Fibroblast of lung (primary cell): Measurements from ENCODE around the gene PPP1R9B. TPM values are rescaled to one million over a fixed set of nuclear protein-coding genes. Genes with fewer than 3 reads are reported as not detected.

Experiments
- DNase-seq, 2 donors: peaks; one replicate each; pipeline versions ENCODE4 v3.0.0 to v3.0.0-alpha.2; 2010; ENCODE audit warnings: low read depth in 2 of 2
- H2AFZ ChIP-seq: 2 replicates; pipeline ENCODE4 v1.5.1; 2012; ENCODE audit warnings: low read length, control low read depth, inconsistent platforms
- H3K27ac ChIP-seq: 2 replicates; pipeline ENCODE4 v1.5.1; 2011; ENCODE audit warnings: low read length, control low read depth; ENCODE audit not compliant: insufficient read depth
- H3K27me3 ChIP-seq: 2 replicates; pipeline ENCODE4 v1.5.1; 2011; ENCODE audit warnings: mild to moderate bottlenecking, low read length; ENCODE audit not compliant: control insufficient read depth, insufficient read depth
- H3K36me3 ChIP-seq: 2 replicates; pipeline ENCODE4 v1.5.1; 2011; ENCODE audit warnings: low read length; ENCODE audit not compliant: control insufficient read depth, insufficient read depth
- H3K4me1 ChIP-seq: 2 replicates; pipeline ENCODE4 v1.5.1; 2011; ENCODE audit warnings: low read length; ENCODE audit not compliant: control insufficient read depth, insufficient read depth; ENCODE audit errors: extremely low read depth
- H3K4me2 ChIP-seq: 2 replicates; pipeline ENCODE4 v1.5.1; 2011; ENCODE audit warnings: low read length, control low read depth; ENCODE audit not compliant: insufficient read depth; ENCODE audit errors: extremely low read depth
- H3K4me3 ChIP-seq, 4 experiments: fragments of 200-600 bp in 1 of 4; sonication (generic) in 1 of 4; replicated peaks in 1 of 4; 2 replicates each; pipeline ENCODE4 v1.5.1; 2011 to 2016; ENCODE audit warnings: low read length in 4 of 4, low read depth in 3 of 4, mild to moderate bottlenecking in 3 of 4, control low read depth in 2 of 4, inconsistent platforms in 1 of 4, mixed read lengths in 1 of 4; ENCODE audit not compliant: insufficient read depth in 1 of 4; ENCODE audit errors: control extremely low read depth in 1 of 4
- H3K79me2 ChIP-seq: 2 replicates; pipeline ENCODE4 v1.5.1; 2012; ENCODE audit warnings: mild to moderate bottlenecking, low read length, inconsistent platforms; ENCODE audit not compliant: control insufficient read depth, insufficient read depth
- H3K9ac ChIP-seq: 2 replicates; pipeline ENCODE4 v1.5.1; 2011; ENCODE audit warnings: mild to moderate bottlenecking, low read length, control low read depth; ENCODE audit not compliant: insufficient read depth
- H3K9me3 ChIP-seq: 2 replicates; pipeline ENCODE4 v1.5.1; 2012; ENCODE audit warnings: low read depth, low read length; ENCODE audit not compliant: control insufficient read depth, insufficient read depth
- H4K20me1 ChIP-seq: 2 replicates; pipeline ENCODE4 v1.5.1; 2011; ENCODE audit warnings: low read length; ENCODE audit not compliant: control insufficient read depth, insufficient read depth; ENCODE audit errors: extremely low read depth
- CTCF ChIP-seq, 2 donors: IDR thresholded peaks in 1 of 2; conservative IDR thresholded peaks in 1 of 2; 1 replicate in 1 of 2; 2 replicates in 1 of 2; pipeline ENCODE4 v1.5.1; 2011 to 2012; ENCODE audit warnings: low read length in 2 of 2, control low read depth in 1 of 2, inconsistent platforms in 1 of 2, low read depth in 1 of 2, mild to moderate bottlenecking in 1 of 2
- EZH2 ChIP-seq: IDR thresholded peaks from 2 replicates; pipeline ENCODE4 v1.5.1; 2012; ENCODE audit warnings: low read length, control low read depth, mild to moderate bottlenecking; ENCODE audit errors: missing control alignments
- polyA plus RNA-seq, 2 donors: library from polyadenylated mRNA; depleted of rRNA in 1 of 2; stranded (reverse) in 1 of 2; unstranded in 1 of 2; fragments of >200 nt; gene quantifications; 2 replicates each; pipeline ENCODE4 v1.2.1, GENCODE V29; 2011 to 2012; ENCODE audit warnings: missing spikeins in 1 of 2
- total RNA-seq: library from RNA; depleted of rRNA; stranded (reverse); fragments of >200 nt; gene quantifications from 2 replicates; pipeline ENCODE4 v1.2.1, GENCODE V29; 2014

The PPP1R9B gene
- total and polyA plus RNA-seq, 2 donors (not counting 1 experiment from before 2014, with no cell fraction given) = 22.1 to 41.5 TPM

DNA sequence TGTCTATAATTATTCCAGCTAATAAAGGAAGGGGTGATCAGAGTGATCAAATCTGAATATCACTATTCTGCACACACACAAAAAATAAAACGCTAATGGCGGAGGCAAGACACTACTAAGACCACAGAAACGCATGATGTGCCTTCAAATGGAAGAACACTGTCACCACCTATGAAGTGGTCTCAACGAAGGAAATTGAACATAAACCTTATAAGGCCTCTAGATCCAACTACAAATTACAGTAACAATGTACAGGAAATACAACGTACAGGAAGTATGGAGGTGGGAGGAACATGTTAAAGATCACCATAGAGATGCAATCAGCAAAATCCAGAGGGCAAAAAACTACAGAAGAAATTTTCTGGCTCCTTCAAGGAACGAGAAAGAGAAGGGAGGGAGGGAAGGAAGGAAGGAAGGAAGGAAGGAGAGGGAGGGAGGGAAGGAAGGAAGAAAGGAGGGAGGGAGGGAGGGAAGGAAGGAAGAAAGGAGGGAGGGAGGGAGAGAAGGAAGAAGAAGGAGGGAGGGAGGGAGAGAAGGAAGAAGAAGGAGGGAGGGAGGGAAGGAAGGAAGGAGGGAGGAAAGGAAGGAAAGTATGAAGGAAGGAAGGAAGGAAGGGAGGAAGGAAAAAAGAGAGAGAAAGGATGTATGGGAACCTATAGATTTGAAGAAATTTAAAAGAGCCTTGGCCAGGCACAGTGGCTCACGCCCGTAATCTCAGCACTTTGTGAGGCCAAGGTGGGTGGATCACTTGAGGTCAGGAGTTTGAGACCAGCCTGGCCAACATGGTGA is 12.2 kb upstream of the PPP1R9B start:
- Histone ChIP-seq H2AFZ (no peak overlapping the region), H3K9ac (no peak overlapping the region), H3K36me3 (no peaks in the 10 kb centered on the region), H3K4me1 (peaks cover 3% of the 10 kb centered on the region), H3K79me2 (no peaks in the 10 kb centered on the region), H3K9me3 (no peaks in the 10 kb centered on the region), H3K27me3 (no peaks in the 10 kb centered on the region), H4K20me1 (no peaks in the 10 kb centered on the region), H3K4me3 (no peak overlapping the region), H3K27ac (no peak overlapping the region), H3K4me2 (no peak overlapping the region)
- TF ChIP-seq CTCF (conservative IDR thresholded peaks at IDR 0.05 in 1 of 2, IDR thresholded peaks at IDR 0.05 in 1 of 2; ENCODE audit: low read depth in 1 of 2, low read length in 2 of 2) = no peak
- no peak for TF ChIP-seq EZH2
- DNase-seq = no peak

DNA sequence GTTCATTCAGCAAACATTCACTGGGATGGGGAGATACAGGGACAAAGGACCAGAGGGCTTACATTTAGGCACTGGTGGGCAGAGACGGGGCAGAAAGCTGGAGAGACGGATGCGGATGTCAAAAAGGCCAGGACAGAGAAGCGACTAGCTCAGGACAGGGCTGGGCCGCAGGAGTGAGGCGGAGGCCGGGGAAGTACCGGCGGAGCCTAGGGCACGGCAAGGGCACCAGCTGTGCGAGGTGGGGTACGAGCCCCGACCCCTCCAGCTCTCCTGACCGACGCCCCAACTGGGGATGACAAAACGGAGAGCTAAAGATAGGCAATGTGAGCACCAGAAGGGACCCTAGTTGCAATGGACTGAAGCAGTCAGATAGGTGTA is 11.4 kb upstream of the PPP1R9B start:
- Histone ChIP-seq H3K9ac (no peak overlapping the region), H3K4me1 (peaks cover 3% of the 10 kb centered on the region), H3K27me3 (no peaks in the 10 kb centered on the region), H3K79me2 (no peaks in the 10 kb centered on the region), H4K20me1 (no peaks in the 10 kb centered on the region), H2AFZ (peak overlapping the region; percentile 8), H3K9me3 (no peaks in the 10 kb centered on the region), H3K4me3 (peak overlapping the region in 2 of 4 experiments; percentile 40 to 75), H3K4me2 (peak overlapping the region; percentile 91), H3K36me3 (no peaks in the 10 kb centered on the region), H3K27ac (no peak overlapping the region)
- DNase-seq = no peak
- TF ChIP-seq CTCF (conservative IDR thresholded peaks at IDR 0.05 in 1 of 2, IDR thresholded peaks at IDR 0.05 in 1 of 2; ENCODE audit: low read depth in 1 of 2, low read length in 2 of 2) (no peak), EZH2 (no peak)

- Histone ChIP-seq H3K36me3 (no peaks in the 10 kb centered on the region), H4K20me1 (no peaks in the 10 kb centered on the region), H3K27ac (peak overlapping the region; percentile 71), H2AFZ (peak overlapping the region; percentile 79), H3K4me1 (peaks cover 2% of the 10 kb centered on the region), H3K4me3 (peak overlapping the region; percentile 55 to 77 (median 68)), H3K27me3 (no peaks in the 10 kb centered on the region), H3K79me2 (no peaks in the 10 kb centered on the region), H3K4me2 (peak overlapping the region; percentile 91), H3K9ac (peak overlapping the region; percentile 48), H3K9me3 (no peaks in the 10 kb centered on the region)
- TF ChIP-seq EZH2 (no peak), CTCF (conservative IDR thresholded peaks at IDR 0.05 in 1 of 2, IDR thresholded peaks at IDR 0.05 in 1 of 2; ENCODE audit: low read depth in 1 of 2, low read length in 2 of 2) (peak; percentile 69 to 80)
- DNase-seq = peak; percentile 82 to 87
These were observed 10.8 kb upstream of the PPP1R9B start for GRCh38 chr17:50161023-50161910.
